ENCODE results near the gene MESD.

DNA sequence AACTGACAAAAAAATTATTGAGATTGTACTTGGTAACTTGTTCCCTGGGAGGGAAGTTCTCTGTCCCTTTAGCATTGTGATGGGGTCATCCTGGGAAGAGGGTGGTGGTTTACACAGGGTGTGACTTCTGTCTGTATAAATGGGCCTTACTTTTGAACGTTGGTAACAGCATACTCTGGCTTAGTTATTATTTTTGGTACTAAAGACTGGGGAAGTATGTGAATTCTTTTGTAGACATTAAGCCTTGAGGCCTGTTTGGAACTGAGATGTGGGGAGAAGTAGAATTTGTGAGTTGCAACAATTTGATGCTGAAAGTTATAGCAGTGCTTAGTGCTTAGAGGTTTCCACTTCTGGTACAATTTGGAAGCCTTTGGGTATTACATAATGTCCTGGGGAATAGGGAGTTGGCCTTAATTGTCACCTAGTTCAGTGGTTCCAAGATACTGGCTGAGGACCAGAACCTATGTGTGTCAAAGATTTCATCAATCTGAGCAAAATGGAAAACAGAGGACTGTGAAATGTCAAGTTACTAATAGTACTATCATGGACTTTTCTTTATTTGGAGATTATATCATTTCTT is 27.0 kb upstream of the MESD start:
- TF ChIP-seq, protein P1, sequence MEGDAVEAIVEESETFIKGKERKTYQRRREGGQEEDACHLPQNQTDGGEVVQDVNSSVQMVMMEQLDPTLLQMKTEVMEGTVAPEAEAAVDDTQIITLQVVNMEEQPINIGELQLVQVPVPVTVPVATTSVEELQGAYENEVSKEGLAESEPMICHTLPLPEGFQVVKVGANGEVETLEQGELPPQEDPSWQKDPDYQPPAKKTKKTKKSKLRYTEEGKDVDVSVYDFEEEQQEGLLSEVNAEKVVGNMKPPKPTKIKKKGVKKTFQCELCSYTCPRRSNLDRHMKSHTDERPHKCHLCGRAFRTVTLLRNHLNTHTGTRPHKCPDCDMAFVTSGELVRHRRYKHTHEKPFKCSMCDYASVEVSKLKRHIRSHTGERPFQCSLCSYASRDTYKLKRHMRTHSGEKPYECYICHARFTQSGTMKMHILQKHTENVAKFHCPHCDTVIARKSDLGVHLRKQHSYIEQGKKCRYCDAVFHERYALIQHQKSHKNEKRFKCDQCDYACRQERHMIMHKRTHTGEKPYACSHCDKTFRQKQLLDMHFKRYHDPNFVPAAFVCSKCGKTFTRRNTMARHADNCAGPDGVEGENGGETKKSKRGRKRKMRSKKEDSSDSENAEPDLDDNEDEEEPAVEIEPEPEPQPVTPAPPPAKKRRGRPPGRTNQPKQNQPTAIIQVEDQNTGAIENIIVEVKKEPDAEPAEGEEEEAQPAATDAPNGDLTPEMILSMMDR (IDR thresholded peaks at IDR 0.05) = no peak
- no peak for TF ChIP-seq POLR2A (IDR thresholded peaks at IDR 0.05)

Measured in heart left ventricle (tissue), 13 donors.